COLO668 (cell line): ENCODE results near the gene REXO5.
"Not testable (repeated sequence)": the region's sequence is repeated elsewhere in the genome, so short reads cannot be mapped to it uniquely, and the experiment has no call there.

Source experiments
- DNase-seq: peaks from one replicate; lab custom pipeline; 2025; ENCODE audit not compliant: unreplicated experiment; lab: John Stamatoyannopoulos, UW

REXO5 gene

DNA sequence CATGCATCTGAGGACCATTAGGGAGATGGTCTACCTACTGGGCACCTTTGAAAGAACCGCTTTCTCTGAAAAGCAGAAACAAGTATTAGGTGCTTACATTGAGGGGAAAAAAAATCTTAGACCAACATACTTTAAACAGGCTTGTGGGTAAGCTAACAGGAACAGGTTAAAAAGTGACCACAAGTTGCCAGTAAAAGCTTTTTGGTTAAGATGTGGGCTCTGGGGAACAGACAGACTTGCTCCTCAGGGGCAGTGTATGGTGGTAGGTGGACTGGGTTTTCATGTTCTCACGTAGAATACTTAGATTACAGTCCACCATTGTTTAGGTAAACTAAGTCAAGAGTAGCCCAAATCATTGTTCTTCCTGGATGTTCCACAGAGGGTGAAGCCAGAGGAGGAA, 41.2 kb downstream of the REXO5 start:
- DNase-seq: no peak

DNA sequence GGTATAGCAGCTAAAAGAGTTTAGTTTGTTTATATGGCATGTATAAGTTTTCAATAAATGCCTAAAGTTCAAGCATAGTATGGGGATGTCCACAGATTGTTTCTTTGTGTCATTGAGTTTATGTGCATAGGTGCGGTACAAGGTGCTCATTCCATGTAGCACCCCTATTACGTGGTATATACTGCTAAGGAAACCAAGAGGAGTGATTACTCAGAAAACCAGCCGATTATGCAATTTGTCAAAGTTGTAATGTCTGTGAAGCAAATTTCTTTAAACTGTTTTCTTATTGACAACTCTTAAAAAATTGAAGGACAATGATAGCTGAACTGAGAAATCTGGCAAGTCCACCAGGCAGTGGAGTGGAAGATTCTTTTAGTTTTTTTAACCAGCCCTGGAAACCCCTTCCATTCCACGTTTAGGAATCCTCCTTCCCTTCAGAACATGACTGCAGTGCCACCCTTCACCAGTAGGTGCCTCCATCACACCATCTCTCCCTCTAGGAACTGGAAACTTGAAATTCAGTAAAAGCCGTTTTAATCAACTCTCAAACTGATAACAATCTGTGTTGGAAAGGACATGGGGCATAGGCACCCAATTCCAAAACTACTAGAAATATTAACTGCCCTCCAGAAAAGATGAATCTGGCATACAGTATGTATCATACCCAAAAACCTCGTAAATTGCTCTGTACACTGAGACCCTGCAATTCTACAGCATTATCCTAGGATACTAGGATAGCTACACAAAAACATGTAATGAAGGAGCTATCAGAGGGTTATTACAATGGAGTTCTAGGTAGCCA, 43.5 kb downstream of the REXO5 start:
- peak; percentile 51 for DNase-seq

DNA sequence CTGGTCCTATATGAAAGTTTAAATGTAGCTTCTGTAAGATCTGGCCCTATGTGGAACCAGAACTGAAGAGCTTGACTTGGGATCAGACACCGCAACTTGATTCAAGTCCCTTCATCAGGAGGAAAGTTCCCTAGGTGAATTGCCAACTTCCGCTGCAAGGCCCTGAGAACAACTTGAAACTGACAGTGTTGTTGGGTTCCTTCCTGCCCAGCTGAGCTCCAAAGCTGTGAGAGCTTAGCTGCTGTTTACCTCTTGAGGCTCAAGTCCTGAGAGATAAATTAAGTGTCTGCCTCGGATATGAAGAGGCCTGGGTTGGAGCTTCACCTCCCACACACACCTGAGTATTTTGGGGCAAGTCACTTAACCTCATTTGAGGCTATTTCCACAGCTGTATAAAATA, 44.7 kb downstream of the REXO5 start:
- no peak for DNase-seq

DNA sequence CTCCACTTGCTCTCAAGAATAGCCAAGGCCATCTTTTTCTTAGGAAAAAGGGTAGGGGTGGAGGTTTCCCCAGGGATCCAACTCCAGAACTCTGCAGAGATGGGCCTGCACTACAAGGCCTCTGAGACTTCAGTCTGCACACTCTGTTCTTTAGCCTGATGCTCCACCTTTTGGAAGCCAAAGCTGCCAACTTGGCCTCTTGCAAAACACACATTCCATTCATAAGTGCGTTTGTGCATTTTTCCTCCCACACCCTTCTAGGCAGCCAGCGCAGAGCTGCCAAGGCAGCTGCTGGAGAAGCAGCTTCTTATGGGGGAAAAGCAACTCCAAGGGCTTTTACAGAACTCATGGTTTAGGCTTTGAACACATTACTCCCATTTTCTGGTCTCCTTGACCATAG, 45.3 kb downstream of the REXO5 start:
- DNase-seq: no peak

DNA sequence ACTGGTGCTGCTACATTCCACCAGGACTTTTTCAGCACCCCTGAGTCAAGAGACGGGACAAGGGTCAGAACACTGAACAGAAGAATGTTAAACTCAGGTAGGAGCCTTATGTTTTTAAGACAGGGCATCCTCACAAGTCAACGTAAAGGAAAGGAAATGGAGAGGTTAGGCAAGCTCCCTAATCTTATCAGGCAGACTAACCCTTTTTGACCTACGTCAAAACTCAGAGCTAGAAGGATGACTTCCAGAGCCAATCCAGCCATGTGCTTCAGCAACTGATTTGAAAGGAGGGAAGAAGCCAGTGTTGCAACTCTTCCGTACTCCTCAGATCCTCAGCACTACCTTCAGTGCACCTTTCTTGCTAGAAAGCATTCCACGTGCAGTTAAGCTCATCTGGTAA, 46.8 kb downstream of the REXO5 start:
- no peak for DNase-seq

DNA sequence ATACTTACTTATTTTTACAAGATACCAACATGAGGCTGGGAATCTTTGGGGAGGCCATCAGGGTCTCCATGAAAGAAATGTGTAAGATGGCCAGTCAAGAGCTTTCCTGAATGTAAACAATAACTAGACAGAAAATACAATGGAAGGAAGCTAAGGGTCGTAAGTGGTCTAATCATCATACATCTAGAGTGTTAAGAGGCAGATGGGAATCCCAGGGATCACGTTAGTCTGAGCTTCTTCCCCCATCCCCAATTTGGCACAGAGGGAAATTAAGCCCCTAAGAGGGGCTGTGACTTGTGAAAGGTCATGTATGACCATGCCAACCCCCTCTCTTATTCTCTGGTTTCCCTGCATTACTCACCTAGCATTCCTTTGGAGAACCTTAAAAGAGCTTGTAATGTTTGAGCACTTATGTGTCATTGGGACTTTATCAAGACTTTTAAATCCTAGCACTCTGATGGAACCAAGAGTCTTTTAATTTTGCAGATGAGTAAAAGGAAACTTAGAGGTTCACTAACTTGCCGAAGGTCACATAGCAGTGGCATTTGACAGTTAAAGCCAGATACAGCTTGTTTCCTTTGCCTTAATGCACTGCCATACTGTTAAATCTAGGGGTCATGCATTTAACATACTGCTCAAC, 47.8 kb downstream of the REXO5 start:
- DNase-seq: no peak

DNA sequence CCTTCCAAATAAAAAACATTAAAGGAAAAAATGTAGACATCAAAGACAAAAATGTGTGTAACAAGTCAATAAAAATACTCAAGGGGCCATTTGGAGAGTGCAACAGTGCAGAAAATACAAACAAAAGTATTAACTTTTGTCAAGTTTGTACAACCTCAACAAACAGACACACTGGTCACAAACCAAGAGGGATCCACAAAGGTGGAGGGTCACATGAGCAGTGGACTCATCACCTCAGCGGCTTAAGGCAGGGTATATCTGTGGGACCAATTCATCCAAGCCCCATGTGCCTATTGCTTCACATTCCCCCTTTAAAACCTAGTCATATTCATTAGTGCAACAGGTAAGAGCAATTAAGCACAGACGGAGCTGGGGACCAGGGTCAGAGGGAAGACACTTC, 48.6 kb downstream of the REXO5 start:
- no peak for DNase-seq

DNA sequence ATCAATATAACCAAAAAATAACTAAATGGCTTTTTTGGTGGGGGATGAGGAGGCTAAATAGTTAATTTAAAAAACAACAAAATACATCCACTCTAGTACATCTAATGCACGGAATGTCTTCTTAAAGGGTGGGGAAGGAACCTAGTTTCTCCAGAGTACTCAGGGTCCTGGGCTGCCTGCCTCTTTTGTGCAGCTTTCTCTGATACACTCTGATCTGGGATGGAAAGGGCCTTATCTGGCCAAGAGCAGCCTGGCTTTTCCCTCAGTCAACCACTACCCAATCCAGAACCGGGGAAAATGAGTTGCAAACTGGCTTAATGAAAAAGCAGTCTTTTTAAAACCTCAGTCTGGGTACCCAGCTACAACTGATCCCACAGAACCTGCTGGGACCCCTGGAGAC, 51.0 kb downstream of the REXO5 start:
- DNase-seq: no peak

DNA sequence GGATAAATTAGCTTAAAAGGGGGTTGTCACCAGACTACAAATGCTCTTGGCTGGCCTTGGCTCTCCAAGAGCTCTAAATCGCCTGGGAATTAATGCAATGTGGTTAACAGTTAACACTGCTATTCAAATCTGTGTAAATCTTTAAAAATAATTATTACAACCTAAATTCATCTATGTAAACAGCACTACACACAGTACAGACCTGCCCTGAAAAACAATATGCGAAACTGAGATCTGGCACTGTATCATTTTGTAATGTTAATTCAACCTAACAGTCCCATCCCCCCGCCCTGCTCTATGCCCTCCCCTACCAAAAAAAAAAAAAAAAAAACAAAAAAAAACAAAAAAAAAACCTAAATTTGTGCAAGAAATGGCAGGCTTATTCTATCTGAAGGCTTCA, 52.9 kb downstream of the REXO5 start:
- no peak for DNase-seq

DNA sequence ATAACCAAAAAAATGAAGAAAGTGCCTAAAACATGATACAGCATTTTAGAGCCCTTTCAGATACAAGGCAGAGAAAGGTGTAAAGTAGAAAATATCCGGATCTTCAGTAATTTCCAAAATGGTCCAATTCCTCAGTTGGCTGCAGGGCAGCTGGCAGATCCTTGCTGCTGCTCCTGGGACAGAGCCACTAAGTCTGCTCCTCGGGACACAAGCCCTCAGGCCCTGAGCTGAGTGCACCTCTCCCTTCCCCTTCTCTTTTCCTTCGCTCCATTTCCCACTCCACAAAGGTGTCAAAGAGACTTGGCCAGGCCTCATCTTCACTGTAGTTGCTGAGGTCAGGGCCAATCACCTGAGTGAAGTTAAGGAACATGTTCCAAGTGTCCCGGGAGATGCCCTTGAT, 53.4 kb downstream of the REXO5 start:
- no peak for DNase-seq

DNA sequence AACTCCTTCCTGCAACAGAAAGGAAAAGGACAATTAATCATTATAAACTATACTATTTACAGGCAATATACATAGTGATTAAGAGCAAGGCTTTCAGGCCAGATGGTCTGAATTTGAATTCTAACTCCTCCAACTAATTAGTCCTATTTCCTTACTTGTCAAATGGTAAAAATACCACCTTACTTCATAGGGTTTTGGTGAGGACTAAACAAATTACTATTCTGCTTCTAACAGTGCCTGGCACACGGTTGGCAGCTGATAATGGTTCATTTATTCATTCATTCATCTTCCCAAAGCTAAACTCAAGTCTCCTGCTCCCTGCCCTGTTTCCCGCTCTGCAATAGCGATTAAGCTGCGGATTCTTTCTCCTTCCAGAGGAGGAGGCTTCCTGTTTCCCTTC, 54.0 kb downstream of the REXO5 start:
- DNase-seq: no peak

DNA sequence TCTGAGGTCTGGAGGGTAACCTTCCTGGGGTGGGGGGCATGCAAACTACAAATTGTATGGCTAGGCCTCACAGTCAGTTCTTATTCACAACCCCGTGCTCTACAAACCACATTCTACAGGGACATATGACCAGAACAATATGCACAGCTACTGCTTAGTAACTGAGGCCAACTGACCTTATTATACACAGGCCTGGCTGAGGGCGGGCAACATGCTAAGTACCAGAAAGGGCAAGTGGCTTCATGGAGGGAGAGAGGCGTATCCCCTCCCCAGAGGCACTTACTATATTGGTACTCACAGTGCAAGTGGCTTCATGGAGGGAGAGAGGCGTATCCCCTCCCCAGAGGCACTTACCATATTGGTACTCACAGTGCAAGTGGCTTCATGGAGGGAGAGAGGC, 54.7 kb downstream of the REXO5 start:
- DNase-seq: not testable (repeated sequence)

DNA sequence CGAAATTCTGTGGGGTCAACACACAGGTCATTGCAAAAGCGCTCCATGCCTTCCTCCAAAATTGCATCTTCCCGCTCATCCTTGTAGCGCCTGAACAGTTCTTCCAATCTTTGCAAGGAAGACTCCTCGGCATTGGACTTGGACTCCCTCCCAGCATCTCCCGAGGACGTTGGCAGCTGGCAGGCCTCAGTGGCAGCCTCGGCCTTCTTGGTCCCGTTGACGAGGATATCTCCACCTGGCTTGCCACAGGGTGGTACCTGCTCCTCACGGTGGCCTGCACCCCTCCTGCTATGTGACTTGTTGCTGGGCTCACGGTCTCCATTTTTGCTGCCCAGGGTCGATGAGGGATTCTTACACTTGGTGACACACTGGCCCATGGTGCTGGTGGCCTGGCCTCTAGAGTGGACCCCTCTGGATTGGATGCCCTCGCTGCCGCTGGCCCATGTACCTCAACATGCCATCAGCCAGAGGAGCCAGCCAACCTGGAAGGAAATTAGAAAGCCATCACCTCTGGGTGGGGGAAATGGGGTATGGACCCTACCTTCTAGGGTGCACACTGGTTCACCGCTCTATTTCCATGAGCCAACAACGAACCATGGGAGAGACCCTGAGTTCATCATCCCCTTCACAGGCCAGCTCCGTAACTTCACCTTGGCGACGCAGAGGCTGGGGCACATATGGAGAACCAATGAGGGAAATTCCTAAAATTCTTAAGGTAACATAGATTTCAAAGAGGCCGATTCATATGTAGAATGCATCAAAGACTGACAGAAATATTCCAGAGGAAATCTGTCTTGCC, 56.0 kb downstream of the REXO5 start:
- DNase-seq: no peak

DNA sequence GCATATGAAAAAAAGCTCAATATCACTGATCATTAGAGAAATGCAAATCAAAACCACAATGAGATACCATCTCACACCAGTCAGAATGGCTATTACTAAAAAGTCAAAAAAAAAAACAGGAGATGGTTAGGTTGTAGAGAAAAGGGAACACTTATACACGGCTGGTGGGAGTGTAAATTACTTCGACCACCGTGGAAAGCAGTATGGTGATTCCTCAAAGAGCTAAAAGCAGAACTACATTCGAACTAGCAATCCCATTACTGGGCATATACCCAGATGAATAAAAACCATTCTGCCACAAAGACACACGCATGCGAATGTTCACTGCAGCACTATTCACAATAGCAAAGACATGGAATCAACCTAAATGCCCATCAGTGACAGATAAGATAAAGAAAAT, 58.0 kb downstream of the REXO5 start:
- DNase-seq: not testable (repeated sequence)

DNA sequence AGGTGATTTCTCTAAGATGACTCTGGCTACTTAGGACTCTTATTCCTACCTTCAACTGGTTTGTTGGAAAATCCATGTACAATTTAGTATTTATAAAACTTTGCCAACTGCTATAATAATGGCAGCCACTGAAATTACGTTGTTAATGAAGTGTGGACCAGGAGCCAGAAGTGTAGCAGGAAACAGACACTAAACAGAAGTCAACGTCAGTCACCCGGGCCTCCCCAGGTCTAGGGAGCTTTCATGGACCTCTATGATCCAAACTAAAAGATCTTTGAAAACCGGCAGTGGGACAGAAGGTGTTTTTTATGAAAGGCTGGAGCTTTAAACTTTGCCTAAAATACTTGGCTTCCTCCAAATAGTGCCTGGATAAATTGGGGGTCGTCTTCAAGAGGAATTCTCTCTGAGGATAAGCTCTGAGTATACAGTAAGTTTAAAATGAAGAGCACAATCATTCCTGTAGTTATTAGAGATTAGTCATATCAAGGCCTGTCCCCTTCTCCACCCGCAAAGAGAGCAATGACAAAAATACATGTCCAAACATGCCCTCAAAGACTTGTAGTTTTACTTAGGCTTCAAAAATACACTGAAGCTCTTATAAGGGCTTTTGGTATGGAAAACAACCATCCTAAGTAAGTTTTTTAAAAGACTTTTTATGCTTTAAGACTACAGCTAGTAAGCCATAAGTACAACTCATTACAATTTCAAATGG, 59.2 kb downstream of the REXO5 start:
- DNase-seq: no peak

DNA sequence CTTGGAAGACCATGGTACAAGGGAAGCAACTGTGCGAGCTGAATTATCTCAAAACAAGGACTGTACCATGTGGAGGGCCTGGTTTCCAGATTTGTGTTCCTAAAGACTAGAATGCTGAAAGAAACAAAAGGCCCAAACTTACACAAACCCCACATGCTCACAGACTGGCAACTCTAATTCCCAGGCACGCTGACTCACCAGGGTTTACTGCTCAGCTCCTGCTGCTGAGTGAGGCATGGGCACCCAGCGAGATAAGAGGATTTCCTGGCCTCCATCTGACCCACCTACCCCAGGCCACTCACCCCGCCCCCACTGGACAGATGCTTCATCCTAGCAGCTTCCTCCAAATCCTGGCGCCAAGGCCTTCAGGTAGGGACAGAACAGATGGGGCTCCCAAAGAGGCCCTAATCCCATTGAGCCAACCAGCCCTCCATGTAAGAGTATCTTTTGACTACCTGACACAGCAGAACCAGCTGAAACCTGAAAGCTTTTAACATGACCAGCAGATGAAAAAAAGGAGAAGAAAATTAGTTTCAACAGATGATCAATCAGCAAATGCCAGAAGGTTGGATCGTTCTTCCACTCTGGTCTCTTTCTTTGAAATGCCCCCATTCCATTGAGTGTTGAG, 59.9 kb downstream of the REXO5 start:
- peak; percentile 3 for DNase-seq

DNA sequence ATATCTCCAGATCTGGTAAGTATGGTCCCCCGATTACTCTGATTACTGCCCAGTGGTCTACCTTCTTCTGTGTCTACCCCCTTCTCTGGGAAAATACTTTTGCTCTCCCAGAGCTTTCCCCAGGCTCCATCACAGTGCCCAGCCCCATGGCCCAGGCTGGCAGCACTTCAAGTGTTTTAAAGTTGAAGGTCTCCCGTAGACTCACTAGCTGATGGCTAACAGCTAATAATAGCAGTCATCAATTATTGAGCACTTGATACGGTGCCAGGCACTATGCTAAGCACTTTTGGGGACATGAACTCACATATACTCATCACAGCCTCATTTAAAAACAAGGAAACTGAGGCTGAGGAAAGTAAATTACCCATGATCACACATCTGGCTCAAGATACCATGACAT, 60.5 kb downstream of the REXO5 start:
- DNase-seq: no peak

DNA sequence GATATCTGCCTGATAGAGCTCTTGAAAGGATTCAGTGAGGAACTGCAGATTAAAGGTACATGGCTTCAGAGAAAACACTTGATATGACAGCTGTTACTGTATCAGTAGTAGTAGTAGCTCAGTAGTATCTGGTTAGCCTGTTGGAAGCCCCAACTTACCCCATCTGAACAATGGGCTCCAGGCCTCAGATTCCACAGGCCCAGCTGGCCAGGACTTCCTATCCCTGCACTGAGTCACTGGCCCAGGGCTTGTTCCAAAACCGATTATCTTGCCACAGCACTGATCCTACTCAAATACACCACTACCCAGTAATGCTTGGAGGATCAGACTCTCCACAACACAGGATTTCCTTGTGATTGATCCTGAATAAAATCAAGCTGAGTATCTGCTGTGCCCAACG, 61.3 kb downstream of the REXO5 start:
- no peak for DNase-seq

DNA sequence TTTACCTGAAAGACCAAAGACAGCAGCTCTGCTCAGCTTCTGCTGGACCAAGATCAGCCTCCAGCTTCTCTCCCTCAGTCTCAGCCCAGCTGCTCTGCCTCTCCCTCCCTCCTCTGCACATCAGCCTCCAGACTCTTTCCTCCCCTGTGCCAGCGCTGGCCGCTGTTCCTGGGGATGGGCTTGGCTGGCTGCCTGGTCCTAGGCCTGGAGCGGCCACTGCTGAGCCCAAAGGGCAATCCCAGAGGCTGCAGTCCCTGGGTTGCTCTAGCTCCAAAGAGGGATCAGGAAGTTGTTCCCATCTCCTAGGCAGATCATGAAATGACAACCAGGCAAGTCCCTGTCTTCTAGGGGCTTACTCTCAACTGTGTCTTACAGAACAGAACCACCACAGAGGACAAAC, 62.6 kb downstream of the REXO5 start:
- no peak for DNase-seq

DNA sequence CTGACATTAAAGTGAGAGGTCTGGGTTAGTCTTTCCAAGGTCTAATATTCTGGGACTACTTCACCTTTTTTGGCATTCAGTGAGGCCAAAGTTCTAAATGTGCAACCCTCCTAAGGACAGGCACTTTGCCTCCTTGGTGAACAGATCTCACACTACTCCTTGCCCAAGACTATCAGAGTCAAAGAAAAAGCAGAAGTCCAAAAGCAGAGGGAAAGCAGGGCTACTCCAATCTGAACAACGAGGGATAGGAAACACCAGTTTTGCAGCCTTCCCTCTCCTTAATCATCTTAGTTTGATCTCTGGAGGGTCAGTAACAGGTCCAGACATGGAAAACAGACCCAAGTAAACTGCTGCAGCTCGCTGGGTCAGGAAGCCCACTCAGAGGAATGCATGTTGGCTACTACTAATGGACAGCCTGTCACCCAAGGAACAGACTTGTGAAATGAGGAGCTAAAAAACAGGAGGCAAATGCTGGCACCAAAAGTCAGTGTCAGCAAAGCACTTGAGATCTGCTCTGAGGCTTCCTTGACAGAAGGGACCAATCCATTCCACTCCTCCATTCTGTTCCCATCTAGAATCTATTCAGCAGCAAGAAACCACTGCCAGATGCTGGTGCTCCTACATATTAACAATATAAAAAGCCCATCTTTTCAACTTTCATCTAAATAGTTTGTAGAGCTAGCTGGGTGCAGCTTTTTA, 63.9 kb downstream of the REXO5 start:
- no peak for DNase-seq
